ENCODE data around the gene PROX1. TPM values are rescaled to one million over a fixed set of nuclear protein-coding genes. Genes with fewer than 3 reads are reported as not detected.

PROX1 gene
- total and polyA plus RNA-seq, 2 experiments from 2014 or later: under 0.01 to 0.20 TPM

- peaks cover 11% of the 10 kb centered on the region for H3K27me3 ChIP-seq (replicated peaks; ENCODE audit: insufficient read depth)
- no peaks in the 10 kb centered on the region for H3K36me3 ChIP-seq (ENCODE audit: low read depth)
- no peak overlapping the region for H3K27ac ChIP-seq
- H2AFZ ChIP-seq: no peak overlapping the region
- no peak for TF ChIP-seq EZH2 (IDR thresholded peaks at IDR 0.05; ENCODE audit: insufficient read depth, poor library complexity, severe bottlenecking)
- TF ChIP-seq EZH2phosphoT487 (IDR thresholded peaks at IDR 0.05; ENCODE audit: insufficient read depth, low read depth): no peak
- no peaks in the 10 kb centered on the region for H3K9me2 ChIP-seq (ENCODE audit: insufficient read depth)
- H3K4me2 ChIP-seq (ENCODE audit: unreplicated experiment): no peak overlapping the region
- DNase-seq: no peak
- H4K20me1 ChIP-seq (ENCODE audit: insufficient read depth): no peaks in the 10 kb centered on the region
- in situ Hi-C loops (cut with MboI): no loop called here
- no peak overlapping the region for H3K4me3 ChIP-seq
- no peak overlapping the region for H3K9ac ChIP-seq
- no peaks in the 10 kb centered on the region for H3K9me3 ChIP-seq (ENCODE audit: low read depth)
- WGBS, 2 experiments (ENCODE audit: low coverage in 1 of 2, low lambda C conversion rate in 2 of 2, missing lambda C conversion rate in 2 of 2): 8 to 11% methylated on average over 3 of the region's 3 CpGs
- H3K4me1 ChIP-seq (ENCODE audit: insufficient read depth): no peaks in the 10 kb centered on the region
- H3F3A ChIP-seq (ENCODE audit: insufficient read depth): no peaks in the 10 kb centered on the region
- H3K79me2 ChIP-seq (ENCODE audit: insufficient read depth): no peaks in the 10 kb centered on the region
Measured at GRCh38 chr1:214066936-214067335, 79.2 kb downstream of the PROX1 start.

- no peaks in the 10 kb centered on the region for H3K4me1 ChIP-seq (ENCODE audit: insufficient read depth)
- TF ChIP-seq EZH2 (IDR thresholded peaks at IDR 0.05; ENCODE audit: insufficient read depth, poor library complexity, severe bottlenecking) (no peak), EZH2phosphoT487 (IDR thresholded peaks at IDR 0.05; ENCODE audit: insufficient read depth, low read depth) (no peak)
- peaks cover 11% of the 10 kb centered on the region for H3K27me3 ChIP-seq (replicated peaks; ENCODE audit: insufficient read depth)
- no peak overlapping the region for H3K27ac ChIP-seq
- H4K20me1 ChIP-seq (ENCODE audit: insufficient read depth): no peaks in the 10 kb centered on the region
- no peaks in the 10 kb centered on the region for H3K36me3 ChIP-seq (ENCODE audit: low read depth)
- no peak overlapping the region for H2AFZ ChIP-seq
- in situ Hi-C loops (cut with MboI): no loop called here
- H3K9me2 ChIP-seq (ENCODE audit: insufficient read depth): no peaks in the 10 kb centered on the region
- no peak overlapping the region for H3K4me2 ChIP-seq (ENCODE audit: unreplicated experiment)
- no peak overlapping the region for H3K9ac ChIP-seq
- H3K4me3 ChIP-seq: no peak overlapping the region
- H3F3A ChIP-seq (ENCODE audit: insufficient read depth): no peaks in the 10 kb centered on the region
- no peak for DNase-seq
- WGBS, 2 experiments (ENCODE audit: low coverage in 1 of 2, low lambda C conversion rate in 2 of 2, missing lambda C conversion rate in 2 of 2): 1 to 2% methylated on average over 7 of the region's 7 CpGs
- H3K9me3 ChIP-seq (ENCODE audit: low read depth): no peaks in the 10 kb centered on the region
- H3K79me2 ChIP-seq (ENCODE audit: insufficient read depth): no peaks in the 10 kb centered on the region
Measured at GRCh38 chr1:214067397-214067796, 79.6 kb downstream of the PROX1 start.

GRCh38 chr1:214067853-214068703, 80.3 kb downstream of the PROX1 start:
- in situ Hi-C loops (cut with MboI): no loop called here
- no peak for DNase-seq
- 29 to 34% methylated on average over 10 to 11 of the region's 11 CpGs for WGBS, 2 experiments (ENCODE audit: low coverage in 1 of 2, low lambda C conversion rate in 2 of 2, missing lambda C conversion rate in 2 of 2)
- Histone ChIP-seq H3K27ac (no peak overlapping the region), H3K9me3 (ENCODE audit: low read depth) (no peaks in the 10 kb centered on the region), H3K4me2 (ENCODE audit: unreplicated experiment) (no peak overlapping the region), H3K4me1 (ENCODE audit: insufficient read depth) (no peaks in the 10 kb centered on the region), H3K27me3 (replicated peaks; ENCODE audit: insufficient read depth) (peaks cover 15% of the 10 kb centered on the region), H4K20me1 (ENCODE audit: insufficient read depth) (no peaks in the 10 kb centered on the region), H3K79me2 (ENCODE audit: insufficient read depth) (no peaks in the 10 kb centered on the region), H3K9me2 (ENCODE audit: insufficient read depth) (no peaks in the 10 kb centered on the region), H3K36me3 (ENCODE audit: low read depth) (no peaks in the 10 kb centered on the region), H2AFZ (no peak overlapping the region), H3K4me3 (no peak overlapping the region), H3F3A (ENCODE audit: insufficient read depth) (no peaks in the 10 kb centered on the region), H3K9ac (no peak overlapping the region)
- no peak for TF ChIP-seq EZH2phosphoT487 (IDR thresholded peaks at IDR 0.05; ENCODE audit: insufficient read depth, low read depth)
- no peak for TF ChIP-seq EZH2 (IDR thresholded peaks at IDR 0.05; ENCODE audit: insufficient read depth, poor library complexity, severe bottlenecking)

- no peaks in the 10 kb centered on the region for H3K36me3 ChIP-seq (ENCODE audit: low read depth)
- WGBS, 2 experiments (ENCODE audit: low coverage in 1 of 2, low lambda C conversion rate in 2 of 2, missing lambda C conversion rate in 2 of 2): 0 to 7% methylated on average over 1 of the region's 1 CpG
Measured at GRCh38 chr1:214068979-214069378, 81.2 kb downstream of the PROX1 start.

More at GRCh38 chr1:214068979-214069378, 81.2 kb downstream of the PROX1 start:
- Histone ChIP-seq H3K27me3 (replicated peaks; ENCODE audit: insufficient read depth) (peaks cover 19% of the 10 kb centered on the region; the same call in 1 of the 2 replicates), H3K27ac (no peak overlapping the region), H3K4me1 (ENCODE audit: insufficient read depth) (no peaks in the 10 kb centered on the region), H3K79me2 (ENCODE audit: insufficient read depth) (no peaks in the 10 kb centered on the region), H3K9me2 (ENCODE audit: insufficient read depth) (no peaks in the 10 kb centered on the region), H4K20me1 (ENCODE audit: insufficient read depth) (no peaks in the 10 kb centered on the region), H2AFZ (no peak overlapping the region), H3K4me3 (no peak overlapping the region), H3F3A (ENCODE audit: insufficient read depth) (no peaks in the 10 kb centered on the region), H3K4me2 (ENCODE audit: unreplicated experiment) (no peak overlapping the region), H3K9ac (no peak overlapping the region), H3K9me3 (ENCODE audit: low read depth) (no peaks in the 10 kb centered on the region)
- in situ Hi-C loops (cut with MboI): no loop called here
- DNase-seq: no peak
- TF ChIP-seq EZH2phosphoT487 (IDR thresholded peaks at IDR 0.05; ENCODE audit: insufficient read depth, low read depth) (no peak), EZH2 (IDR thresholded peaks at IDR 0.05; ENCODE audit: insufficient read depth, poor library complexity, severe bottlenecking) (no peak)
